Neural progenitor cell (in vitro differentiated cells): Measurements from ENCODE around the gene MFAP4. TPM values are rescaled to one million over a fixed set of nuclear protein-coding genes. Genes with fewer than 3 reads are reported as not detected.

ENCODE experiments used
- DNase-seq: peaks from one replicate; pipeline ENCODE4 v3.0.0-alpha.2; 2016; ENCODE audit warnings: low spot score
- H2AFZ ChIP-seq: fragments of 200-600 bp; sonication (generic); replicated peaks from 2 replicates; pipeline ENCODE4 v1.6.1; 2016; ENCODE audit warnings: antibody characterized with exemption
- H3F3A ChIP-seq: fragments of 200-600 bp; sonication (generic); 2 replicates; pipeline ENCODE4 v1.6.1; 2016; ENCODE audit warnings: antibody characterized with exemption, low read depth
- H3K27ac ChIP-seq: fragments of 200-600 bp; sonication (generic); 2 replicates; pipeline ENCODE4 v1.5.1; 2016; ENCODE audit warnings: mild to moderate bottlenecking
- H3K27me3 ChIP-seq: fragments of 200-600 bp; sonication (generic); 2 replicates; pipeline ENCODE4 v1.6.1; 2016; ENCODE audit warnings: mild to moderate bottlenecking, moderate library complexity
- H3K36me3 ChIP-seq: fragments of 200-600 bp; sonication (generic); 2 replicates; pipeline ENCODE4 v1.5.1; 2016
- H3K4me1 ChIP-seq: fragments of 200-600 bp; sonication (generic); 2 replicates; pipeline ENCODE4 v1.6.1; 2016; ENCODE audit warnings: mixed run types
- H3K4me2 ChIP-seq: fragments of 200-600 bp; sonication (generic); 2 replicates; pipeline ENCODE4 v1.6.1; 2016
- H3K4me3 ChIP-seq: fragments of 200-600 bp; sonication (generic); 2 replicates; pipeline ENCODE4 v1.5.1; 2016
- H3K79me2 ChIP-seq: fragments of 200-600 bp; sonication (generic); 2 replicates; pipeline ENCODE4 v1.6.1; 2016; ENCODE audit warnings: low read depth
- H3K9ac ChIP-seq: fragments of 200-600 bp; sonication (generic); 2 replicates; pipeline ENCODE4 v1.6.1; 2016
- H3K9me3 ChIP-seq: fragments of 200-600 bp; sonication (generic); 2 replicates; pipeline ENCODE4 v1.5.1; 2016; ENCODE audit warnings: low read depth
- H4K20me1 ChIP-seq: fragments of 200-600 bp; sonication (generic); 2 replicates; pipeline ENCODE4 v1.6.1; 2016; ENCODE audit warnings: low read depth
- H3K27ac Mint-ChIP-seq: 3 replicates; pipeline ENCODE4 v1.8.0; 2021; ENCODE audit warnings: mixed read lengths
- H3K27me3 Mint-ChIP-seq: 2 replicates; pipeline ENCODE4 v1.8.0; 2022; ENCODE audit warnings: low read depth, mild to moderate bottlenecking, inconsistent platforms, moderate library complexity, mixed read lengths; ENCODE audit not compliant: insufficient read depth
- H3K36me3 Mint-ChIP-seq: 3 replicates; pipeline ENCODE4 v1.8.0; 2021; ENCODE audit warnings: mixed read lengths
- H3K4me1 Mint-ChIP-seq: 3 replicates; pipeline ENCODE4 v1.8.0; 2021; ENCODE audit warnings: mixed read lengths
- H3K4me3 Mint-ChIP-seq: 3 replicates; pipeline ENCODE4 v1.8.0; 2021; ENCODE audit warnings: mild to moderate bottlenecking, moderate library complexity, mixed read lengths
- H3K9me3 Mint-ChIP-seq: 3 replicates; pipeline ENCODE4 v1.8.0; 2020; ENCODE audit warnings: mixed read lengths
- EZH2 ChIP-seq: fragments of 200-600 bp; sonication (generic); IDR thresholded peaks from 2 replicates; pipeline ENCODE4 v1.6.1; 2017; ENCODE audit warnings: antibody characterized with exemption, mild to moderate bottlenecking, moderate library complexity
- EZH2phosphoT487 ChIP-seq: fragments of 200-600 bp; sonication (generic); IDR thresholded peaks from 2 replicates; pipeline ENCODE4 v1.6.1; 2017; ENCODE audit warnings: antibody characterized with exemption
- total RNA-seq: library from RNA; depleted of rRNA; stranded (reverse); fragments of >200 nt; gene quantifications from 2 replicates; pipeline ENCODE4 v1.2.3, GENCODE V29; 2015; ENCODE audit warnings: low replicate concordance
- TF ChIP-seq, protein P1 (sequence below): fragments of 200-600 bp; sonication (generic); IDR thresholded peaks from 2 replicates; pipeline ENCODE4 v1.5.1; 2017; ENCODE audit warnings: antibody characterized with exemption, mild to moderate bottlenecking

The MFAP4 gene
- total RNA-seq, 1 donor from 2014 or later, result not detected

DNA sequence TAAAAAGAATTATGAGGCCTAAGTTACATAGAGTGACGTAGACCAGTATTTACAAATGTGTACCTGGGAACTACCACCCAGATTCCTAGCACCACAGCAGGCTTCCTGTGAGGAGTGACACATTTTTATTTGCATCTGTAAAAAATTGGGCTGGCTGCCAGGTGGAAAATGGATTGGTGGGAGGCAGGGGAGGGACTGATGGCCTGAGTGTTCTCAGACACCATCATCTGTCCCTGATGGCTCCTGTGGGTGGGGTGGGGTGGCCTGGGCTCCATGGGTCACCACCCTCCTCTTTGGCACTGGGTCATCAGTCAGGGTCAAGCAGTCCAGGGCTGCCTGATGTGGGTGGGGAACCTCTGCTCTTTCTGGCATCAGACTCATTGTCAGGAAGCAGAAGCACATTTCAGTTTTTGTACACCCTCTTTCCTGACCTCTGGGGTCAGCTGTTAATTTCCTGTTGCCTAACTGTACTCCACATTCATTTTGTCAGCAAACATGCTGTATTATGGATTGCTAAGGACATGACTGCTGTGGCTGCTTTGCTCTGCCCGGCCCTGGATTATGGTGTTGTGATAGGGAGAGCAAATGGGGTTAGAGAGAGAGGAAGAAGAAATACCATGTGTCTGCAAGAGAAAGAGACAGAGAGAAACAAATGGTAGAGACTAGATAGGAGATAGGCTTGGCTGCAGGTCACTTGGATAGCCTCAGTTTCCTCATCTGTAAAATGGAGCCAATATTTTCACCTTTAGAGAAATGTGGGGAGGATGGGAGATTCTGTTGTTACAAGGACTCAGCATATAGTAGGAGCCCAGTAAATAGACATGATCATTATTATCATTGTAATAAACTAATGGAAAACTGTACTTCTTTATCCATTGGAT is 11.6 kb upstream of the MFAP4 start:
- H3K36me3 Mint-ChIP-seq, result peaks cover under 1% of the 10 kb centered on the region
- H3K36me3 ChIP-seq, result no peaks in the 10 kb centered on the region
- H3K4me3 Mint-ChIP-seq, result no peak overlapping the region
- no peaks in the 10 kb centered on the region for H3K9me3 ChIP-seq
- H4K20me1 ChIP-seq, result no peaks in the 10 kb centered on the region
- no peaks in the 10 kb centered on the region for H3K9me3 Mint-ChIP-seq
- H3K79me2 ChIP-seq, result no peaks in the 10 kb centered on the region
- no peak overlapping the region for H3K27ac ChIP-seq
- H3K4me1 Mint-ChIP-seq, result no peaks in the 10 kb centered on the region
- H3K27me3 Mint-ChIP-seq, result no peaks in the 10 kb centered on the region
- H2AFZ ChIP-seq, result no peak overlapping the region
- no peaks in the 10 kb centered on the region for H3F3A ChIP-seq
- peaks cover 10% of the 10 kb centered on the region for H3K4me1 ChIP-seq
- TF ChIP-seq EZH2phosphoT487 (no peak), EZH2 (no peak)
- TF ChIP-seq, protein P1, sequence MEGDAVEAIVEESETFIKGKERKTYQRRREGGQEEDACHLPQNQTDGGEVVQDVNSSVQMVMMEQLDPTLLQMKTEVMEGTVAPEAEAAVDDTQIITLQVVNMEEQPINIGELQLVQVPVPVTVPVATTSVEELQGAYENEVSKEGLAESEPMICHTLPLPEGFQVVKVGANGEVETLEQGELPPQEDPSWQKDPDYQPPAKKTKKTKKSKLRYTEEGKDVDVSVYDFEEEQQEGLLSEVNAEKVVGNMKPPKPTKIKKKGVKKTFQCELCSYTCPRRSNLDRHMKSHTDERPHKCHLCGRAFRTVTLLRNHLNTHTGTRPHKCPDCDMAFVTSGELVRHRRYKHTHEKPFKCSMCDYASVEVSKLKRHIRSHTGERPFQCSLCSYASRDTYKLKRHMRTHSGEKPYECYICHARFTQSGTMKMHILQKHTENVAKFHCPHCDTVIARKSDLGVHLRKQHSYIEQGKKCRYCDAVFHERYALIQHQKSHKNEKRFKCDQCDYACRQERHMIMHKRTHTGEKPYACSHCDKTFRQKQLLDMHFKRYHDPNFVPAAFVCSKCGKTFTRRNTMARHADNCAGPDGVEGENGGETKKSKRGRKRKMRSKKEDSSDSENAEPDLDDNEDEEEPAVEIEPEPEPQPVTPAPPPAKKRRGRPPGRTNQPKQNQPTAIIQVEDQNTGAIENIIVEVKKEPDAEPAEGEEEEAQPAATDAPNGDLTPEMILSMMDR, result no peak
- no peaks in the 10 kb centered on the region for H3K27me3 ChIP-seq
- DNase-seq, result no peak
- H3K27ac Mint-ChIP-seq, result no peak overlapping the region
- no peak overlapping the region for H3K4me3 ChIP-seq
- H3K9ac ChIP-seq, result no peak overlapping the region
- no peak overlapping the region for H3K4me2 ChIP-seq

DNA sequence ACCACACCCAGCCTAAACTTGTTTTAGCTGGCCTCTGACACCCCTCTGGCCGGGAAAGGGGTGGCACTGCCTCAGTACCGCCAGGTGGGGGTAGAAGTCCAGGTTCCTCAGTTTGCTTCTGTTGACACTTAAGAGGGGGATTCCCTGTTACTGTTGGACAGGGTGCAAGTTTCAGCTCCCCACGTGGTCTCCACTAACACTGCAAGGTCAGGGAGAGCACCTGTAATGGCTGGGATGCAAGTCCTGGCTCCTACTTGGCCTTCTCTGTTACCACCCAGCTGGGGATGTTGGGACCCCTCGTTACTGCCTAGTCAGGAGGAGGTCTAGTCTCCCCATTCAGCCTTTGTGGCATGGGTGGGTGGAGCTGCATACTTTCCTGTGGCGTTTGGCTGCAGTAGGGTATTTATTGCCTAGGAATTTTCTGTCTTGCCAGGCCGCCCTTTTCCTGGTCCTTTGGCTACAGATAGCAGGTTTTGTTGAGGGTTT is 10.6 kb upstream of the MFAP4 start:
- Histone ChIP-seq H2AFZ (no peak overlapping the region), H3K4me3 (no peak overlapping the region), H3K27me3 (no peaks in the 10 kb centered on the region), H3K27ac (no peak overlapping the region), H3K4me1 (peaks cover 10% of the 10 kb centered on the region), H4K20me1 (no peaks in the 10 kb centered on the region), H3K9ac (no peak overlapping the region), H3F3A (no peaks in the 10 kb centered on the region), H3K79me2 (no peaks in the 10 kb centered on the region), H3K9me3 (no peaks in the 10 kb centered on the region), H3K4me2 (peak overlapping the region; percentile 25), H3K36me3 (no peaks in the 10 kb centered on the region)
- Mint-ChIP-seq H3K27ac (no peak overlapping the region), H3K9me3 (no peaks in the 10 kb centered on the region), H3K27me3 (no peaks in the 10 kb centered on the region), H3K4me1 (no peaks in the 10 kb centered on the region), H3K36me3 (no peaks in the 10 kb centered on the region), H3K4me3 (no peak overlapping the region)
- TF ChIP-seq EZH2phosphoT487, result no peak
- TF ChIP-seq, protein P1, result peak; percentile 40
- peak; percentile 28 for DNase-seq

DNA sequence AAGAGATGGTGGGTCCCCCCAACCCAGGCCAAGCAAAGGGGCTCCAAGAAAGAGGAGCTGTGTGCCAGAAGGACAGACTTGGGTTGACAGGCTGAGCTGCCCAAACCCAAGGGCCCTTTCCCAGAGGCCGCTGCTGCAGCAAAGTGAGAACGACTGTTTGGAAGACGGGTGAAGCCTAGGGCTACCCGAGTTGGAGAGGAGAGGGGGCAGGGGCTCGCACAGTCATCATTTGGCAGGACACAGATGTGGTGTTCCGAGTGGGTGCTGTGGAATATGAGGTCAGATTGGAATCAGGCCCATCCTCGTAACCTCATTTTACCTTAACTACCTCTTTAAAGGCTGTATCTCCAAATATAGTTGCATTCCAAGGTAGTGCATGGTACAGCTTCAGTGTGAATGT is 5.3 kb upstream of the MFAP4 start:
- Histone ChIP-seq H3F3A (peaks cover 4% of the 10 kb centered on the region), H3K9ac (no peak overlapping the region), H3K27ac (no peak overlapping the region), H2AFZ (no peak overlapping the region), H3K79me2 (no peaks in the 10 kb centered on the region), H3K9me3 (no peaks in the 10 kb centered on the region), H3K4me1 (peaks cover 20% of the 10 kb centered on the region), H3K4me2 (peak overlapping the region; percentile 20), H3K36me3 (no peaks in the 10 kb centered on the region), H3K4me3 (no peak overlapping the region), H4K20me1 (no peaks in the 10 kb centered on the region), H3K27me3 (no peaks in the 10 kb centered on the region)
- H3K36me3 Mint-ChIP-seq, result no peaks in the 10 kb centered on the region
- H3K27ac Mint-ChIP-seq, result no peak overlapping the region
- no peak overlapping the region for H3K4me3 Mint-ChIP-seq
- peaks cover 15% of the 10 kb centered on the region for H3K4me1 Mint-ChIP-seq
- no peaks in the 10 kb centered on the region for H3K27me3 Mint-ChIP-seq
- TF ChIP-seq EZH2 (no peak), EZH2phosphoT487 (no peak)
- TF ChIP-seq, protein P1, result no peak
- DNase-seq, result no peak
- H3K9me3 Mint-ChIP-seq, result no peaks in the 10 kb centered on the region
